GM18517 (cell line): Measurements from ENCODE around the gene CCDC30.
"Not testable (repeated sequence)": the region's sequence is repeated elsewhere in the genome, so short reads cannot be mapped to it uniquely, and the experiment has no call there.

ENCODE experiments used
- ATAC-seq: cut with Tn5 transposase; IDR thresholded peaks from one replicate; pipeline ENCODE4 v1.9.1; 2021; ENCODE audit warnings: mild to moderate bottlenecking, moderate library complexity; ENCODE audit not compliant: unreplicated experiment

The CCDC30 gene

DNA sequence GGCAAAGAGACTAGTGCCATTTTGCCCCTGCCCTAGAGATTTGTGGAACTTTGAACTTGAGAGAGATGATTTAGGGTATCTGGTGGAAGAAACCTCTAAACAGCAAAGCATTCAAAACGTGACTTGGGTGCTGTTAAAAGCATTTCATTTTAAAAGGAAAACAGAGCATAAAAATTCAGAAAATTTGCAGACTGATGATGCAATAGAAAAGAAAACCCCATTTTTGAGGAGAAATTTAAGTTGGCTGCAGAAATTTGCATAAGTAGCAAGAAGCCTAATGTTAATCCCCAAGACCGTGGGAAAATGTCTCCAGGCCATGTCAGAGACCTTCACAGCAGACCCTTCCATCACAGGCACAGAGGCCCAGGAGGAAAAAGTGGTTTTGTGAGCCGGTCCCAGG is 164.1 kb downstream of the CCDC30 start:
- not testable (repeated sequence) for ATAC-seq

- ATAC-seq, result no peak
Observed at GRCh38 chr1:42639116-42639515, 176.0 kb downstream of the CCDC30 start.

- ATAC-seq, result no peak
Observed at GRCh38 chr1:42646056-42646455, 183.0 kb downstream of the CCDC30 start.

DNA sequence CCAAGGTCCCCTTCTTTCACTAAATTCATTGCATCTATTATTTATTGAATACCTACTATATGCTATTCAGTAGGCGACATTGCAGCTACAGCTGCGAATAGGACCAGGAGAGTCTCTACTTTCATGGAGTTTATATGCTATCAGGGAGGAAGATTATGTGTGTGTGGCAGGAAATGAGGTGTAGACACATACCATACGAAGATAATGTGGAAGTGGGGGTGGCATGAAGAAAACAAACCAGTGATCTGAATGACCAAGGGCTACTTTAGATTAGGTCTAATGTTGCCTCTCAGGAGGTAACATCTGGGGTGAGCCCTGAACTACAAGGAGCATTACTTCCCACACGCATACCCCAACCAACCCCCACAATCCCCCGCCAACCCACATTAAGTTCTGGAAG is 194.1 kb downstream of the CCDC30 start:
- no peak for ATAC-seq

DNA sequence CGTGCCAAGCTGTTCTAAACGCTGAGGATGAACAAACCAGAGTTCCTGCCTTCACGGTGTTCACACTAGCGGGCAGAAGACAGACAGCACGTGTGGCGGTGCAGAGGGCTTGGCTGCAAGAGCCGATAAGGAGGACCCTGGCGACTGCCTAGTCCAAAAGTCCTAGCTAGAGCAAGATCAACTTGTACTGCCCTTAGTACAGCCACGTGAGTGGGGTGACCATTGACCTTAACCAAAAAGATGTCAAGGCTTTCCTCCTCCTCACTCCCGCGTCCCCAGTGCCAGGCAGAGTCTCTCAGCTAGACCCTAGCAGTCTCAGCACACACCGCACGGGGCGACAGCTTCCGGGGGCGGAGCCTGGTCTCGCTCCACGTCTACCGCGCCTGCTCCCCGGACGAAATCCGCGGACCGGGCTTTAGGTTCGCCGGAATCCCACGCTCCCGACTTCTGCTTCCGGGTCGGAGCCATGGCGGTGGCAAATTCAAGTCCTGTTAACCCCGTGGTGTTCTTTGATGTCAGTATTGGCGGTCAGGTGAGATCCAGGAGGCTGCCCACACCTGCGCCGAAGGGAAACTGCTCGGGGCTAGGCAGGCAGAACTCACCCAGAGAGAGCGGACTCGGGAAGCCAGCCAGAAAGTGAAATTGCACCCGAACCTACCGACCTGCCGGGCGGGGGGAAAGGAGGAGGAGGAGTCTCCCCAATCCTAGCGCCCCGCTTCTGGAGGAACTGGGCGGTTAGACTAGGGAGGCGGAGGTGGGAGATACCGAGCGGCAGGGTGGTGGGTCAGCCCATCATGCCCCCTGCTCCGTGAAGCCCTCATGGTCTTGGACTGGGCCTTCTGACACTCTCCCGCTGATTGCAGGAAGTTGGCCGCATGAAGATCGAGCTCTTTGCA is 195.1 kb downstream of the CCDC30 start, which contains the start of gene PPIH:
PPIH (plus strand) TSS at position 443 of the 896 bp plus-strand sequence; CDS start at position 467, 24 bp downstream.
- peak; percentile 86 for ATAC-seq

- ATAC-seq, result peak; percentile 1
Observed at GRCh38 chr1:42658877-42659337, 195.8 kb downstream of the CCDC30 start.

DNA sequence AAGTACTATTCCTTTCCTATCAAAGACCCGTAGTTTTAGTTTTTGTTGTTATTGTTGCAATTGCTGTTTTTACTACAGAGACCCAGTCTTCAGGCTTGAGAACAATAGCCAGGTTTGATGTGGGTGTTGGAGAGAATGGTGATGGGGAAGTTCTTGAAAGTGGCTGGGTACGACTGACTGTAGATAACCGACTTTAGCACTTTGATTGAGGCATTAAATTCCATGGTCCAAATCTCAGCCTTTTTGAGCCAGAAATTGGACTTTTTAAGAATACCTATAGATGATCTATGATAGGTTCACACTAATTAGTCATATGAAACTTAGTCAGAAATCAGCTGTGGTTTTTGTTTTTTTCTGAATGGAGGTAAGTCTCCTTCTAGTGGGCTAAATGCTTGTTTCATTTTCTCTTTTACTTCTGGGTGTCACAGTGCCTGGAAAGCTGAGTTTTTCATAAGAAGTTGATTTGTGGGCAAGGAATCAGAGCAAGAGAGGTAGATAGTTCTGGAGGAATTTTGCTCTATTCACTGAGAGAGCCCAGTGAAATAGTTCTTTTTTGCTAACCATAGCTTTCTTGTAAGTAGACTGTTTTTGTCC is 197.9 kb downstream of the CCDC30 start:
- no peak for ATAC-seq

- ATAC-seq, result no peak
Observed at GRCh38 chr1:42669936-42670335, 206.8 kb downstream of the CCDC30 start.

DNA sequence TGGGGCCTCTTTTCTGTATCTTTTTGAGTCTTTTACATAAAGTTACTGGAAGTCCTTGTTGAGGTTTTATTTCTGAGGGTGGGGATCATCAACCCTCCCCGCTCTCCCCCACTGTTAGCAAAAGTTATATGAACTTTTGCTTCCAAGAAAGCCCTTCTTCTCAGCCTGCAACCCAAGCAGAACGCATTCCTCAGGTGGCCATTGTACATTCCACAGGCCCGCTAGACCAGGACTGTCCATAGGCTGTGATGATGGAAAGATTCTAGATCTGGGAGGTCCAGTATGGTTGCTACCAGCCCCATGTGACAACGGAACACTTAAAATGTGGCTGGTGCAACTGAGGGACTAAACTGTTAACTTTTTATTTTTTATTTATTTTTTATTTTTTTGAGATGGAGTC is 207.3 kb downstream of the CCDC30 start:
- no peak for ATAC-seq

GRCh38 chr1:42674214-42674613 is 211.1 kb downstream of the CCDC30 start:
- ATAC-seq, result no peak

- ATAC-seq, result no peak
Observed at GRCh38 chr1:42674682-42675081, 211.6 kb downstream of the CCDC30 start.

DNA sequence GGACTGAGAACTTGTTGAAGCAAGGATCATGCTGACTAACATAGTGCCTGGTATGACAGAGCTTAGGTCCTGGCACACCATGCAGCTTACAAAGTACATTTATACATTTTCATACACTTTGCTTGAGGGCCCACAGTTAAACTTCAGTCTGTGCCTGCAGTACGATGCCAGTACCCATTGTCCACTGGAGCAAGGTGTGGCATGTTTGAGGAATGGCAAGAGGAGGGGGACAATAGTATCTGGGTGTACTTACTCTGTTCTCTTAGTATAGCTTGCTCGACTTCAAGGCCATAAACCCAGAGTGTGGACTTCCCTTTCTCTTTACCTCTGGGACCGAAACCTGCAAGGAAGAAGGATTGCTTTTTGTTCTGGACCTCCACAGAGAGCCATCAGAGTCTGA is 212.4 kb downstream of the CCDC30 start:
- ATAC-seq, result no peak

GRCh38 chr1:42676534-42677087 is 213.5 kb downstream of the CCDC30 start:
- ATAC-seq, result no peak

GRCh38 chr1:42679364-42679983 is 216.4 kb downstream of the CCDC30 start:
- no peak for ATAC-seq

DNA sequence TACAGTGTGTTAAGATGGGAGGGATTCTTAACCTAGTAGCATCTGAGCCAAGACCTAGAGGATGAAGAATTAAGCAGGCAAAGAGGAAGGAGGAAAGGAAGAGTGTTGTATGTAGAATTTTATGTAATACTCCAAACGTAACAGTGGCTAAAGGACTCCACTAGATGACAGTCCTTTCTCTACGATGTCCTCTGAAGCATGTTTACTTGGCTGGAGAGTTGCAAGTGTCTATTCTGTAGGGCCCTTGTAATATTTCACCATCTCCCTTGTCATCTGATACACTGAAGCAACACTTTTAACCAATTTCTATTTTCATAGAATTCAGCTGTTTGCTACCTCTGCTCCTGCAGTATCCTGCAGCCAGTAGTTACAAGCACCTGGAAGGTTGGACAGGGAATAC is 217.0 kb downstream of the CCDC30 start:
- no peak for ATAC-seq

- ATAC-seq, result no peak
Observed at GRCh38 chr1:42680921-42681683, 218.0 kb downstream of the CCDC30 start.

DNA sequence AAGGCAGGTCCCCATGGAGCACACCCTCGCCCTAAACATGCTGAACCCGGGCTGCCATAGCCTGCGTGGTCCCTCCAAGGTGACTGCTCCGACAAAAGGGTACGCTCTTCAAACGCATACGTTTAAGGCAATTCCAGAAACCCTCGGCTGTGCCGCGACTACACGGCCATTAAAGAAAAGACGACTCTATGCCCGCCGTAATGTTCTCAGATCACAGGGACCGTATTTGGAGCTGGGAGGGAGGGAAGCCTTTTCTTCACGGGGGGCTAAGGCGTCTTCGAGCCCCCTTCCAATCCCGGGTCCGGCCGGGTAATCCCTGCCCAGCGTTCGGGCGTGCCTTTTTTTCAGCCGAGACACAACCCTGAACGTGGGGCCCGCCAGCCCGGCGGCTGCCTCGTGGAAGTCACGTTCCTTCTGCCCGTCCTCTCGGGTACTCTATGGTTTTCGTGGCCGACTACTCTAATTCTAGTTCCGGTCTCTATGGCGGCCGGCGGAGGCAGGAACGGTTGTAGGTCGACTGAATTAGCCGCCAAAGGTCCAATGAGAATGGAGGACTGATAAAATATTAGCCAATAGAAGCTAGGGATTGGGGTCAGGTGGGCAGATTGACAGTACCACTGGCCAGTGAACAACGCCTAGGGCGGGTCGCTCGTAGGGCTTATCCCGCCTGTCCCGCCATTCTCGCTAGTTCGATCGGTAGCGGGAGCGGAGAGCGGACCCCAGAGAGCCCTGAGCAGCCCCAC is 218.8 kb downstream of the CCDC30 start, which contains the start of gene YBX1:
YBX1 (plus strand) TSS at position 678 of the 743 bp plus-strand sequence. CDS start 148 bp downstream, outside the sequence.
- peak; percentile 95 for ATAC-seq

GRCh38 chr1:42682484-42682738 is 219.3 kb downstream of the CCDC30 start:
- ATAC-seq, result not testable (repeated sequence)

- ATAC-seq, result no peak
Observed at GRCh38 chr1:42682739-42683531, 219.8 kb downstream of the CCDC30 start.
